SK-N-DZ (cell line): Measurements from ENCODE around the gene TNRC6C.

Experiments
- DNase-seq: peaks from one replicate; pipeline ENCODE4 v3.0.0-alpha.2; 2015; ENCODE audit warnings: low spot score

Gene TNRC6C

DNA sequence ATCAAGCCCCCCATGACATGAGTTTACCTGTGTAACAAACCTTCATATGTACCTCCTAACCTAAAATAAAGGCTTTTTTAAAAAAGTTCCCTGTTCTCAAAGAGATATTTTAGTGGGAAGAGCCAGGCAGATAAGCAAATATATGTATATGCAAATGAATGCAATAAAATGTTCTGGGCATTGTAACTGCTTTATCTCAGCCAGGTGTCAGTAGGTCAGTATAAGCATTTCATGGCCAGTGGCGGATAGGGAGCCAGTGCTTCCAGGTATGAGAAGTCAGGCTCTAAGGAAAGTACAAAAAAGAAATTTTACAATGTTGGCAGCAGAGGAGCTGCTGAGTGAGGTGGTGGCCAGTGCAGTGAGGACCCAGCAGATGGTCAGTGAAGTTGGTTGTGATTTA lies 53.9 kb downstream of the TNRC6C start:
- DNase-seq, result no peak

GRCh38 chr17:78013683-78014467 lies 55.4 kb downstream of the TNRC6C start:
- DNase-seq, result peak; percentile 72

DNA sequence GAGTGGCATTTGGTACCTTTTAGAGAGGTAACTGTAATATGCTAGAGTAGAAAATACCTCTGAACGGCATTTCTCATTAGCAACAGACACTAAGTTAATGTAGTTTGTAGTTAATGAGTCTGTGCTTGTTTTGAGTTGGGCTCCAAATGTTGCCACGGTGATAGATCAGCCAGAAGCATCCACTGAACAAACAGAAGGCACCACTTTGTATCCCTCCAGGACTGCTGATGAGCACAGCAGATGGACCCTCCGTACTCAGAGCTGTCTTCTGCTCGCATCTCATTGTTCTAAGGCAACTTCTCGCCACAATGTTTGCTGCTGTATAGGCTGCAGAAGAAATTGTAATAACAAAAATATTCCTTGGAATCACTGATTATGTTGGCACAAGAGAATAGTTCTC lies 56.1 kb downstream of the TNRC6C start:
- no peak for DNase-seq

- no peak for DNase-seq
Observed at GRCh38 chr17:78016852-78017251, 58.3 kb downstream of the TNRC6C start.

DNA sequence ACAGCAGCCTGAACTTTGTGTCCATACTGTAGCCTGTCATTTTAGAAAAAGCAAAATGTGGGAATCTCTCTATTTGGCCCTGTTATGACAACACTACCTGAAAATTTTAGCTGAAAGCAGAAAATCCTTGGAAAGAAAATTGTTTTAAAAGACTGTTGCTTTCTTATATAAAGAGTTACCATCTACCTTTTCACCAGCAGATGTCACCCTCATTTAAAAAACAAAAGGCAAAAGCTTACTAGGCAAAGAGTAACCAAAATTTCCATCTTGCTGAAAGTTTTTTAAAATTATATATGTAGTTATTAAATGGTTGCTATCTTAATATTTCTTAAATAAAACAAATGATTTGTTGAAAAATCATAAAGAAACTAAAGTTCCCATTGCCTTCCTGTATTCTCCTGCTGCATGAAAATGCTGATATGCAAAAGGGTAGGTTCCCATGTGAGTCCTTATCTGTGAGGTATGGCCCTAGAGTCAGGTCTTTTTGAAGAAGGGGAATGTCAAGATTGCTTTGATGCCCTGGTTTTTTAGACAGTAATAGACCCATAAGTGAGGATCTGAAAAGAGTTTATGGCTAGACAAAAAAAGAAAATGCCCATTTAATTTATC lies 61.0 kb downstream of the TNRC6C start:
- peak; percentile 24 for DNase-seq

DNA sequence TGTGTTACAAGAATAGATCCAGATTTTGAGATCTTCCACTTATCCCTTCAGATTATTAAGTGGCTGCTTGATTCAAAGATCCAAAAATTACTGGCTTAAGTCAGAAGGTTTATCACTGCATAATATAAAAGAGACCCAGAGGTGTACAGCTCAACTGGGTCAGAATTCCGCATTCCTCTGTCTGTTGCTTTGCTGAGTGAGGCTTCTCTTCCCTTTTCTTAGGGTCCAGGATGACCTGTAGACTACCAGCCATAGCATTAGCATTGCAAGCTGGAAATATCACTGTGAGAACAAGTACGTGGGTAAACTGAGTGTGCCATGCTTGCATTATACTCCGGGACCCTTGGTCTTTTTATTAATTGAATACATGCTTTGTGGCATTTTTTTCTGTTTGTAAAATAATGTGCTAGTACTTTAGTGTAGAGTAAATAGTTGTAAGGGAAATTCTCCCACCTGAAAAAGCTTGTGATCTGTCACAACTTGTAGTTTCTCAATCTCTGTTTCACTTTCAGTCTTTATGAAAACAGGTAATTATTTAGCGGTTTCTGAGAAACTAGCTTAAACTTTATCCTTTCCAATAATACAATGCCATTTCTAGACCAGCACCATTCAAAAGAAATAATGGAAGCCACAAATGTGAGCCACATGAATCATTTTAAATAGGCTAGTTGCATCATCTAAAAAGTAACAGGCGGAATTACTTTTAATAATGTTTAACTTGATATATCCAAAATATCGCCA lies 61.6 kb downstream of the TNRC6C start:
- no peak for DNase-seq

- DNase-seq, result no peak
Observed at GRCh38 chr17:78020717-78021108, 62.2 kb downstream of the TNRC6C start.

DNA sequence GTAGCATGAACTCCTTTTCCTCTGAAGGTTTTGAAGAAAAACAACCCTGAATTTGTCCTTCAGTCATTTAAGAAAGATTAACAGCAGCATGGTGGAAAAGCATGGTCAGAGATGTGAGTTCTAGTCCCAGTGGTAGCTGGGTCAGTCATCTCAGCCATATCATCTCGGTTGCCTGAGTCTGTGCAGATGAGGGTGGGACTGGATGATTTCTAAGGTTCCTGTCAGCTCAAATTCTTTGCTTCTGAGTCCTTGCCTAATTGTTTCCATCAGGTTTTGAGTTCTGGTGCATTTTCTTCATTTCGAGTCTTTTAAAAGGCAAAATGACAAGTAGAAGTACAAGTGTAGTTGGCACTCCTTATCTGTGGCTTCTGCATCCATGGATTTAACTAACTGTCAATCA lies 63.9 kb downstream of the TNRC6C start:
- DNase-seq, result no peak

GRCh38 chr17:78023042-78023441 lies 64.5 kb downstream of the TNRC6C start:
- no peak for DNase-seq

DNA sequence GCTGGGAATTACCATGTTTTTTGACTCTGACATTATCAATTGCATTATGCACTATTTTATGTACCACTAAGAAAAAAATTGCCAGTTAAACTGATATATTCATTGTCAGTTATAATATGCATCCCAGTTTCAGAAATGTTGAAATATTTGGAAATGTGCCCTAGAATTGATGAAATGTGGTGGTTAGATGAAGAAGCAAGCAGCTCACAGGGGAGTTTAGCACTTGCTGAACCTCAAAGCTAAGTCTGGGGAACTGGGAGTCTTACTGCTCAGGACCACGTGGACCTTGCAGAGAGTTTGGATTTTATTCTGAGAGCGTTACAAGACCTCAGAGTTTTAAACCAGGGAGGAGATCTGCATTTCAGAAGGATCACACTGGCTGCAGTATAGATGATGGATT lies 67.9 kb downstream of the TNRC6C start:
- no peak for DNase-seq

DNA sequence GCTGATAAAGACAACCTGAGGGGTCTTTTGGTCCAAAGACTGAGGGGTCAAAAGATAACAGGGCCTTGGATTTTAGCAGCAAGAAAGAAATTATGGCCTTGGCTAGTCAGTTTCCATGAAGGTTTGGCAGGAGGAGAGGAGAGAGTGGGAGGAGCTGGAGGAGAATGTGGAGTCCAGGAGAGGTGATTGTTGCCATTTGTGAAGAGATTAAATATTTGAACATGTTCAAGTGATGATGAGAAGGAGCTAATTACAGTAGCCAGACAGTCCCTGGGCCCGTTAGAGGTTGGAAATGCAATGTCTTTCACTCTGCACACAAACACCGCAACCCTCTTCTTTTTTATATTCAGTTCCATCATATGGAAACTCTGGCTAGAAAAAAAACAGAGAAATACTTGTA lies 68.6 kb downstream of the TNRC6C start:
- no peak for DNase-seq

- DNase-seq, result no peak
Observed at GRCh38 chr17:78029697-78030096, 71.2 kb downstream of the TNRC6C start.

GRCh38 chr17:78031435-78031834 lies 72.9 kb downstream of the TNRC6C start:
- DNase-seq, result no peak

DNA sequence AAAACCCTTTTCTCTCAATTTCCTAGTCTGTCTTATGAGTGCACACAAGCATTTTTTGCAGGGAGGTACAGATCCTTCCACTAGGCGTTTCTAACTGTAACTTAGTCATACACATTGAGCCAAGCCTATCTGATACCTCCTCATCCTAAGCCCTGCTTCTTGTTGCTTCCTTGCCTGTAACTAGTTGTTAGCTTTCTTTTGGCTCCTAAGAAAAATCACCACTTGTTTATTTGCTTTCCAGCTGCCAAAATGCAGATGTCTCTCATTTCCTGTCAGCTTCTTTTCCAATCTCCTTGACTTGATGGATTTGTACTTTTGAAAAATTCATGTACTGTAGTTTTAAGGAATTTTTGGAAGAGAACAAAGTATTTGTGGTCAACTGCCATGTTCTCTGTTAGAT lies 73.7 kb downstream of the TNRC6C start:
- DNase-seq, result no peak

DNA sequence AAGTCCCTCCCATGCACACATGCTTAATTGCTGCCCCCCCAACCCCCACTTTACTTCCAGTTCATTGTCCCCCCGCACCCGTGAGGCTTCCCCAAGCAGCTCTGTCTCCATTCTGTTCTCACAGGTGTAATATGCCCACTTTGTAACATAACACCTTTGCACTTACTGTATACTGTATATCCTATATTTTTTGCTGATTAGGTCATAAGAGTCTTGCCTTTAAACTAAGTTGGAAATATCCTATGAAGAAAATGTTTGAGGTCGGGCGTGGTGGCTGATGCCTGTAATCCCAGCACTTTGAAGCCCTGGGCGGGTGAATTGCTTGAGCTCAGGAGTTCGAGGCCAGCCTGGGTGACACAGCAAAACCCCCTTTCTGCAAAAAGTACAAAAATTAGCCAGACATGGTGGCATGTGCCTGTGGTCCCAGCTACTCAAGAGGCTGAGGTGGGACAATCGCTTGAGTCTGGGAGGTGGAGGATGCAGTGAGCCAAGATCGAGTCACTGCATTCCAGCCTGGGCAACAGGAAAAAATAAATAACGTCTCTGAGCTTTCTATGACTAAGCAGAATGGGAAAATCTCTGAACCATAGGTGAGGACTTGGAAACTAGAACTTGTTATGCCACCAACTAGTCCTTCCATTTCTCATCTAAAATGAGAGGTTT lies 76.1 kb downstream of the TNRC6C start:
- no peak for DNase-seq

- DNase-seq, result no peak
Observed at GRCh38 chr17:78037280-78037679, 78.8 kb downstream of the TNRC6C start.

DNA sequence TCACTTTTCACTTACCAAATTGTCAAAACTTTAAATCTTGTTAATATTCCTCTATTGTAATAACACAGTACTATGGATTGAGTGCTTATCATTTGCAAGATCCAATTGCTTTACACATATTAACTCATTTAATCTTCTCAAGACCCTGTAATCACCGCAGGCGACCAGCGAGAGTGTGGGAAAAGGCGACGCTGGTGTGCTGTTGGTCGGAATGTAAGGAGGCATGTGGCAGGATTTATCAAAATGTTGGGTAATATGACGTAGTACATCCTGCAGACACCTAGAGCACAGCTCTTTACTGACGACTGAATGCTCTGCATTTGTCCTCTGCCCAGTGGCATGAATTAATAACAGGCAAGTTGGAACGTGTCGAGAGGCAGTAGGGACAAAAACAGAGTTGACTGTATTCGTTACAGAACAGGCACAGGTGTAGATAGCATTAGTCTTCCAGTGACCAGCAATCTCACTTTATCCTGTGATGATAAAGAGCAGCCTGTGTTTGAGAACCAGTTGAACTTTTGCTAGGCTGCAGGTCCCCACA lies 80.3 kb downstream of the TNRC6C start:
- no peak for DNase-seq

DNA sequence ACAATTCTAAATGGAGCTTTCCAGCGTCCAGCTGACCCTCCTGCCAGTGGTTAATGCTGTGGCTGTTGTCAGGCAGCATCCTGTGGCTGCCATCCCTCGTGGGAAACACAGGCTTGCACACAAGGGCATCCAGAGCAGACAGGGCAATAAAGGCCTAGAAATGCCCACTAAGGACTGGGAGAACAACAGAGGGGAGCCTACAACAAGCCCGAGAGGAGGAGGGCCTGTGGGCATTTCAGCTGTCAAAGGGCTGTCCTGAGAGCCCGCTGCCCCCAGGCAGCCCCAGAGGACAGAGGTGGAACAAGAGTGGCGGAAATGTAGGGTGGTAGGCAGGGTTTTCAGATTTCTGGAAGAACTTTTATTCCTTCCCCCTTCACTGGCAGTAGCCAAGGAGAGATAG lies 81.1 kb downstream of the TNRC6C start:
- no peak for DNase-seq

GRCh38 chr17:78040440-78041385 lies 82.2 kb downstream of the TNRC6C start:
- no peak for DNase-seq

GRCh38 chr17:78041386-78042179 lies 83.1 kb downstream of the TNRC6C start:
- no peak for DNase-seq
